ENCODE results near the gene PTH2.

Gene PTH2

DNA sequence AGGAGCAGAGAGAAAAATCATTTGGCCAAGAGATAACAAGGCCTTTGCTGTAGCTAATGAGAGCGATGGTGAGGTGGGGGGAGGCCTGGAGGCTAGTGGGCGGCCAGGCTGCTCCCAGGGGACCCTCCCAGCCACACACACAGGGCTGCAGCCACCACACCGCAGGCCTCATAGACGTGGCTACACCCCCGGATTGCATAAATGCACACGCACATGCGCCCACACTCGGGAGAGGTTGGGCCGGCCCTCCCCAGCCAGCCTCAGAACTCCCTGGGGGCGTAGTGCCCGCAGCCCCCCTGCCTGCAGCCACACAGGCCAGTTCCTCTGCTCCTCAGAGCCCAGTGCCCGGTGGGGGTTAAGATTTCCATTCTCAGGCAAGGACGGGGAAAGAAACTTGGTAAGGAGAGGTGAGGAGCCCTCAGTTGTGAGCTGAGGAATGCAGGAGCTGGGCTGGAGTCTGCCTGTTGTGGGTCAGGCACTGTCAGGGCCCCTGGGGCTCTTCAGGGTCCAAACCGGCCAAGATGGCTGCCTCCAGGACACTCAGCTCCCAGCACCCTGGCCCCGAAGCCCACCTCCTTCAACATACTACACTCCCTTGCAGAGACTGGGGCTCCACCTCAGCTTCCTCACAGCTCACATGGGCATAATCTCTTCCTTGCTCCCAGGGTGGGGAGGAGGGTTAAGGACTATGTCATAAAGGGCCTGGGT is 8.0 kb downstream of the PTH2 start:
- no peak for DNase-seq (ENCODE audit: low read depth in 1 of 2, low spot score in 1 of 2)

DNA sequence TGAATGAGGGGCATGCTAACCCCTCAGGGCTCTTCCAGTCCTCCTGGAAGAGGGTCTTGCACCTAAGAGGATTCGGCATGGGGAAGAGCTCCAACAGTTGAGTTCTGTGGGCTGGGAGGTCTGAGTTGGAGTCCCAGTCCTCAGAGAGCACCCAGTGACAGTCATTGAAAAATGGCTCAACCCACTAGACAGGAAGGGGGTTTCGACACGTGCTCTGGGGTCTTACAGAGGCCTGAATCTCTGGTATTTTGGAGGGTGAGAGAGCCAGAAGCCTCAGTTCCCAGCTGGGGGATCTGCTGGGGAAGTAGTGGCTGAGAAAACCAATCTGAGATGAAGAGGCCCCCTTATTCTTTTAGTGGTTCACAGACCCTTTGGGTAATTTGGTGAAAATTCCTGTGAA is 9.0 kb downstream of the PTH2 start:
- no peak for DNase-seq (ENCODE audit: low read depth in 1 of 2, low spot score in 1 of 2)

DNA sequence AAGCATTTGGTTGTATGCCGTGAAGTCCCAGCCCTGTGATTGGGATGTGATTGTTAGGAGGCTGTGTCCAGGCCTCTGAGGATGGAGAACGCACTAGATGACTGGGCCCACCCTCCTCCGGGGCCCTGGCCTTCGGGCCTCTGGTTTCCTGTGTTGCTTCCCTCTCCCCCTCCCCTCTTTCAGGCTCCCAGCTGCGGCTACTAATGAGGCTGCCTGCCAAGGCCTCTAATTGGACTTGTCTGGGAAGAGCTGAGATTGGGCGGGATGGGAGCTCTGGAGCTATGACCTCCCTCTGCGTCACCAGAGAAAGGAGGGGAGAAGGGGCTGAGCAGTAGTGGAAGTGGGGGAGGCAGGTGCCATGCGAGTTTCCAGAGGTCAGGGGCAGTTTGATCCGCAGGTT is 9.9 kb downstream of the PTH2 start:
- no peak for DNase-seq (ENCODE audit: low read depth in 1 of 2, low spot score in 1 of 2)

DNA sequence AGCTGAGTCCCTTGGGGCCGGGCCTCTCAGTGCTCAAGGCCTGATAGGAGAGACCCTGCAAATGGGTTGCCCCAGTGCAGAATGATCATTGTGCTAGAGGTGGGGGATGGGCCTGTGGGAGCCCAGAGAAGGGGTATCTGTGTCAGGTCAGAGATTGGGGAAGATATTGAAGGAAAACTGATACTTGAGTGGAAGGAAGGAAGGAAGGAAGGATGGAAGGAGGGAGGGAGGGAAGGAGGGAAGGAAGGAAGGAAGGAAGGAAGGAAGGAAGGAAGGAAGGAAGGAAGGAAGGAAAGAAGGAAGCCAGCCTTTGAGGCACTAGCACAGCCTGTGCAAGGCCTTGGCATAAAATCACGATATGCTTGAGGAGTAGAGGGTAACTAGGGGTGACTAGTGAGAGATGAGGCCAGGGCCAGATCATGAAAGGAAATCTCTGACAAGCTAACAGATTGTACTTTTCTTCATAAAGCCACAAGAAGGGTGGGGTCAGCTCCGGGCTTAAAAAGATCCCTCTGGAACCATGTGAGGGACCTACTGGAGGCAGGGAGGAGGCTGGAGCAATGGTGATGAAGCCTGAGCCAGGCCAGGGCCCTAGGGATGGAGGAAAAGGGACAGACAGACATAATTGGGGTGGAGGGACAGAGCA is 11.4 kb downstream of the PTH2 start:
- DNase-seq (ENCODE audit: low read depth in 1 of 2, low spot score in 1 of 2) = no peak

DNA sequence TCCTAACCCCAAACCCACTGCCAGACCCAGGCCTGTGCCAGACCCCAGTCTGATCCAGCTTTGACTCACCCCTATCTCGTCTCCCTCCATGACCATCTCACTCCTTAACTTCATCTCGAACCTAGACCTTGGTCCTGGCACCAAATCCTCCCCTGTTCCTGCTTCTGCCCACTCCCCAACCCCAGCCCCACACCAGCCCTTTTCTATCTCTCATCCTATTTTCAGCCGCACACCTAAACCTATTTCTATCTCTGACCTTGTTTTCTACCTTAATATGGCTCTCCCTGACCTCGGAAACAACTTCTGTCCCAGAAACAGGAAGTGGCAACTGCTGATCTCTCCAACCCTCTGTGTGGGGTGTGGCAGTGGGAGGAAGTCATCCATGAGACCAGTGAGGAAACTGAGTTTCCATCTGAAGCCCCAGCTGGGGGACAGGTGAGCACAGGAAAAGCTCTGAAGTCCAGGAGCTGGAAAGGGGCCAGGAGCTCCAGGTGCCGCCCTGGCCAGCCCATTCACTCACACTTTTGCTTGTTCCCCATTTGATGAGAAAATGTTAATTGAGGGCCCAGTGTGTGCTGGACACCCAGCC is 13.7 kb downstream of the PTH2 start:
- DNase-seq (ENCODE audit: low read depth in 1 of 2, low spot score in 1 of 2) = no peak

DNA sequence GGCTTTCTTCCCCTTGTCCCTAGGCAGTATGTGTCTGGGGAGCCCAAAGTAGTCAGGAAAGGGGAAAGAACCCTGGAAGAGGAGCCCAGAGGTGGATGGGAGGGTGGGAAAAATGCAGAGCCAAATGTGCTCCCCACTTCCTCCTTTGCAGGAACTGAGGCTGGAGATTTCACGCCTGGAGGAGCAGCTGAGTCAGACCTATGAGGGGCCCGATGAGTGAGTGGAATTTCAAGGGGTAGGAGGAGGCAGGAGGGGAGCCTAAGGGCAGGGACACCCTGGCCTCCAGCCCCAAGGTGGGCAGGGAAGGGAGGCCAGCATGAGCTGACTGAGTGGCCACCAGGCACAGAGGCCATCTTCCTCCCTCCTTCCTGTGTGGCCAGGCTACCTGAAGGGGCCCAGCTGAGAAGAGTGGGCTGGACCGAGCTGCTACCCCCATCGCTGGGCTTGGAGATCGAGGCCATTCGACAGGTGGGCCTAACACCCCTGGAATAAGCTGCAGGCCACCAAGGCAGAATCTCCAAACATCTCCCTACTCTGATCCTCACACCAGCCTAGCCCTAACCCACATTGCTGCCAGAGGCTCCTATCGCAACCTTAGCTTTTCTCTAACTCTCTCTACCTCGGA is 14.3 kb downstream of the PTH2 start:
- no peak for DNase-seq (ENCODE audit: low read depth in 1 of 2, low spot score in 1 of 2)

DNA sequence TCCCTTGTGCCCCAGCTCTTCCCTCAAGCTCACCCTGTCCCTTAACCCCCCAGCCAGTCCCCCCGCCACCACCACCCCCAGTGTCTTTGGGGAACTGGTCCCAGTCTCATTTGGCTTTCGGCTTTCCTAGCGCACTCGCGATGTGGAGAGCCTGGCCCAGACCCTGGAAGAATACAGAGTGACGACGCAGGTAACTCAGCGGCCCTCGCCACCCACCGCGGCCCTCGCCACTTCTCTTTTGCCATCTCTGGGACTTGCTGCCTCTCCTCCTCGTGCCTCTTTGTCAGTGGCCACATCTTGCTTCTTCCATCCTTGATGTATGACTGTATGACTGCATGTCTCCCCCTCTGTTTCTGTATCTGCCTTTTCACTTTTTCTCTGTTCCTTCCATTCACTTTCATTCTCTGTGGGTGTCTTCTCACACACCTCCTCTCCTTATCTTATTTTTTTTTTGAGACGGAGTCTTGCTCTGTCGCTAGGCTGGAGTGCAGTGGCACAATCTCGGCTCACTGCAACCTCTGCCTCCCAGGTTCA is 15.7 kb downstream of the PTH2 start:
- no peak for DNase-seq (ENCODE audit: low read depth in 1 of 2, low spot score in 1 of 2)

DNA sequence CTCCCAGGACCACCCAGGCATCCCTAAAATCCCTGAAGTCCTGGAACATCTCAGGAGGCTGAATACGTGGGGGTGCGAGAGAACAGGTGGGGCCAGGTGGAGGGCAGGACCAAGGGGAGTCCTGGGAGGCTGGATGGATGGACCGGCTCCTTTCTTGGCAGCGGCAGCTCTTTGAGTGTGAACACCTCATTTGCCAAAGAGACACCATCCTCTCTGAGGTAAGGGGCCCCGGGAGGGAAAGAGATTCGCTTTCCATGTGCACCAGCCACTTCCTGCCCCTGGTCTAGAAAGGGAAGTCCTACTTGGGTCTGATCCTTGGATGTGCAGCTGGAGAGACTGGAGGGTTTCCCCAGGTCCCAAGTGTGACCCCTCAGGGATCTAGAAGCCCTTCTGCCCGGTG is 16.2 kb downstream of the PTH2 start:
- no peak for DNase-seq (ENCODE audit: low read depth in 1 of 2, low spot score in 1 of 2)

DNA sequence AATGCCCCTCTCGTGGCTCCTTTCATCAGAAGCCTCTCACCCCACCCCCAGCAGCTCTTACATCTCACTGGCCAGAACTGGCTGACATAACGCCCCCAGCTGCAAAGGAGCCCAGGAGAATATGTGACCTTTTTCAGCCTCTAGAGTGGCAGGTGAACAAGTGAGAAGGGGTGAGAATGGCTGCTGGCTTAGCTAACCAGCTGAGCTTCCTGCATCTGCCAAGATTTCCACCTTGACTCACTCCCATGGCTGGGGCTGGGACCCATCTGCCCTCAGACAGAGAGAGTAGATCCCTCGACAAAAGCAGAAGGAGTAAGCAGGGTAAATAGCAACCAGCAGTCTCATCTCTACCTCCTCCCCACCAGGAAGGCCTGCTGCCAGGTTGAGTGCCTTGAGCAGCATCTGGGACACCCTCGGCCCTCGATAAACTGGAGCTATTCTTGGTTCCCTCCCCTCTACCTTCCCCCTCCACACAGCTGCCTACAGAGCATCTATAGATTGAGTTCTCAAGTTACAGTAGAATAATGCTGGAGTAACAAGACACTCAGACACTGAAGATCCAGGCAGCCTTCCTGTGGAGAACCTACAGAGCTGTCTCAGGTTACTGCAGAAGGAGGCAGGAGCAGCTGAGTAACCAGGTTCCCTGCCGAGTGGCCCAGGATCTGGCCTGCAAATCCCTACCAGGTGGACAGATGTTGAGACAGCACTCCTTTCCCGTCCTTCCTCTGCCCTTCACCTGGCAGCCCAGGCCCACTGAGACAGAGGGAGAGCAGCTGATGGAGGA is 19.6 kb downstream of the PTH2 start:
- no peak for DNase-seq (ENCODE audit: low read depth in 1 of 2, low spot score in 1 of 2)

DNA sequence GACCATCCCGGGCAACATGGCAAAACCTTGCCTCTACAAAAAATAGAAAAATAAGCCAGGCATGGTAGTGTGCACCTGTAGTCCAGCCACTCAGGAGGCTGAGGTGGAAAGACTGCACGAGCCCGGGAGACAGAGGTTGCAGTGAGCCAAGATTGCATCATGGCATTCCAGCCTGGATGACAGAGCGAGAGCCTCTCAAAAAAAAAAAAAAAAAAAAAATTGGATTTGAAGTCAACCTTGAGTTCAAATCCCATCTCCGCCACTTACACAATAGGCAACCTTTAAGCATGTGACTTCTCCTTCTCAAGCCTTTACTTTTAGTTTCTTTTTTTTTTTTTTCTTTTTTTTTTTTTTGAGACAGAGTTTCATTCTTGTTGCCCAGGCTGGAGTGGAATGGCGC is 23.2 kb downstream of the PTH2 start:
- no peak for DNase-seq (ENCODE audit: low read depth in 1 of 2, low spot score in 1 of 2)

DNA sequence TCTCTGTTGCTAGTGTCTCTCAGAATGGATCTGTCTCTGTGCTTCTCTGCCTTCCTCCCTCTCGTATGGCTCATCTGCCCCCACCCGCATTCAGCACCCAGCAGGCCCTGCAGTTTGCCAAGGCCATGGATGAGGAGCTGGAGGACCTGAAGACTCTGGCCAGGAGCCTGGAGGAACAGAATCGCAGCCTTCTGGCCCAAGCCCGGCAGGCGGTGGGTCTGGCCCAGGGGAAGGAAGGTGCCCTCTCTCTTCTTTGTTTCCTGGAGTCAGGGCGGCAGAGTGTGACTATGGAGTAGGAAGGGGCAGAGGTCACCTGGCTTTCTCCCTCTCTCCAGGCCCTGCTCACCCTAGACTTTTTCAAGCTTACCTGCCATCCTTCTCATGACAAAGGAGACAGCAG is 24.3 kb downstream of the PTH2 start:
- no peak for DNase-seq (ENCODE audit: low read depth in 1 of 2, low spot score in 1 of 2)

DNA sequence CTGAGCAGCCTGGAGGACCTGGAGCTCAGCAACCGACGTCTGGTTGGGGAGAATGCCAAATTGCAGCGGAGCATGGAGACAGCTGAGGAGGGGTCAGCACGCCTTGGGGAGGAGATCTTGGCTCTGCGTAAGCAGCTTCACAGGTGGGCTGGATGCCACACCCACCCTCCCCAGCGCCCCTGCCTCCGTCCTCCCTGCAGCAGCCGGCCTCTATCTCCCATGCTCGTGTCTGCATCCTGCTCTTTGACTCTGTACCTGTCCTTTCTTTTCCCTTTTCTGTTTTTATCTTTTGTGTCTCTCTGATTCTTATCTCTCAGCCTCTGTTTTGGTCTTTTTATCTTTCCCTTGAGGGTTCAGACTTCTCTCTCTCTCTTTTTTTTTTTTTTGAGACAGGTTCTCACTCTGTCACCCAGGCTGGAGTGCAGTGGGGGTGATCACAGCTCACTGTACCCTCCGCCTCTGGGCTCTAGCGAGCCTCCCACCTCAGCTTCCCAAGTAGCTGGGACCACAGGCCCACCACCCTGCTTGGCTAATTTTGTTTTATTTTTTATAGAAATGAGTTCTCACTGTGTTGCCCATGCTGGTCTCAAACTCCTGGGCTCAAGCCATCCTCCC is 25.1 kb downstream of the PTH2 start:
- DNase-seq (ENCODE audit: low read depth in 1 of 2, low spot score in 1 of 2) = no peak

DNA sequence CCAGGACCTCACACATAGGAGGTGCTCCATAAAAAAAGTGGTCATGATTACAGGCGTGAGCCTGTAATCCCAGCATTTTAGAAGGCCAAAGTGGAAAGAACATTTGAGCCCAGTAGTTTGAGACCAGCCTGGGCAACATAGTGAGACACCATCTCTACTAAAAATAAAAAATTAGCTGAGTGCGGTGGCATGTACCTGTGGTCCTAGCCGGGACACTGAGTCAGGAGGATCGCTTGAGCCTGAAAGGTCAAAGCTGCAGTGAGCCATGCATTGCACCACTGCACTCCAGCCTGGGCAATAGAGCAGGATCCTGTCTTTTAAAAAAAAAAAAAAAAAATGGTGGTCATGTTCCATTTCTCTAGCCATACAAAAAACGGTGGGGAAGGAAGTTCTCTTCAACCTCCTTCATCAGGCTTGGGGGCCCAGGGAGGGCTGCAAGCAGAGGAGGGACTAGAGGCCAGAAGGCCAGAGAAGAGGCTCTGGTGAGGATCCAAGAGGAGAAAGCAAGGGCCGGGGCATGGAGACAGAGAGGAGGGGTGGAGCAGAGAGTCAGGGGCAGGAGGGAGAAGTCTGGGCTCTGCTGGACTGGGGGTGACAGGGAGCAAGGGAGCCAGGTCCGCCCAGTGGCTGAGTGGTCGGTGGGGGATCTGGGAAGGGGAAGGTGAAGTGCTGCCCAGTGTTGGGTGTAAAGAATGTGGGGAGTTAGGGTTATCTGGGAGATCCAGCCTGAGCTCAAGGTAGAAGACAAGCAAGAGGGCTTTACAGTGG is 26.3 kb downstream of the PTH2 start:
- no peak for DNase-seq (ENCODE audit: low read depth in 1 of 2, low spot score in 1 of 2)

DNA sequence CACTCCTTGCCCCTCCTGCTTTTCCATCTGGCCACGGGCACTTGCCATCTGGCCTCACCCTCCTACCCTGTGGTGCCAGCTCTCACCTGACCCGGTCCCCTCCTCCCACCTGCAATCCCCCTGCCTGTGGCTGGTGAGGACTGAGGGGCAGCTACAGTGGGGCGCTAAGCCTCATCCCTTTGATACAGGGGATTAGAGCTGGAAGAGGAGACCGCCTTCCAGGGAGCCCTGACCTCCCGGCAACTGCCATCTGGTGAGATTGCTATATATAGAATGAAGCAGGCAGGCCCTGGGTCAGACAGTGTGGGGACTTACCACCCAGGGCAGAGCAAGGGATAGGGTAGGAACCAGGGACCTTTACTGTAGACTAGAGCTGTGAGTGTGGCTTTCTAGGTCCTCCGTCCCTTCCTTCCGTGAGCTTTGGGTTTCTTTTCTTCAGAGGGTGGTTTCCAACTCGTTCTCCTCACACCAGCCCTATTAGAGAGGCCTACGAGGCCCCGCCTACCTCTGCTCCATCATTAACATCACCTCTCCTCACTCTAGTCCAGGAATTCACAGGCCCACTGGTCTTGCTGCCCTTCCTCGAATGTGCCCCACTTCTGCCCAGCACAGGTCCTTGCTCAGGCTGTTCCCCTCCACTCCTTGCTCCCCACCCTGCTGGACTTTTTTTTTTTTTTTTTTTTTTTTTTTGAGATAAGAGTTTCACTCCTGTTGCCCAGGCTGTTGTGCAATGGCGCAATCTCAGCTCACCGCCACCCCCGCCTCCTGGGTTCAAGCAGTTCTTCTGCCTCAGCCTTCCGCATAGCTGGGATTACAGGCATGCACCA is 27.4 kb downstream of the PTH2 start:
- DNase-seq (ENCODE audit: low read depth in 1 of 2, low spot score in 1 of 2) = no peak

DNA sequence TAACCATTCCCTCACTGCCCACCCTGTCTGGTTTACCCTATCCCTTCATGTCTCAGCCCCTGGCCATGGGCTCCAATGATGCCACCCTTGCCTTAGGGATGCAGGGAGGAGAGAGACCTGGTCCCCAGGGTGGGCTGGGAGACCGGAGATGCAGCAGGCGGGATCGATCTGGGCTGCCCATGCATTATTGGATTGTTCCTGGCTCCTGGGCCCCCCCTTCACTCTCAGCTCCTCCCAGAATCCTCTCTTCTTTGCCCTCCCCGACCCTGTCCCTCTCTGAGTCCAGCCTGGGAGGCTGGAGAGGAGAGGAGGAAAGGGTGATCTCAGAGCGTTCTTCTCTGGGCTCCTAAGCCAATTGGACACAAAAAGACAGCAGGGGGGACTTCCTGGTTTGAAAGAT is 29.4 kb downstream of the PTH2 start:
- DNase-seq (ENCODE audit: low read depth in 1 of 2, low spot score in 1 of 2) = no peak

DNA sequence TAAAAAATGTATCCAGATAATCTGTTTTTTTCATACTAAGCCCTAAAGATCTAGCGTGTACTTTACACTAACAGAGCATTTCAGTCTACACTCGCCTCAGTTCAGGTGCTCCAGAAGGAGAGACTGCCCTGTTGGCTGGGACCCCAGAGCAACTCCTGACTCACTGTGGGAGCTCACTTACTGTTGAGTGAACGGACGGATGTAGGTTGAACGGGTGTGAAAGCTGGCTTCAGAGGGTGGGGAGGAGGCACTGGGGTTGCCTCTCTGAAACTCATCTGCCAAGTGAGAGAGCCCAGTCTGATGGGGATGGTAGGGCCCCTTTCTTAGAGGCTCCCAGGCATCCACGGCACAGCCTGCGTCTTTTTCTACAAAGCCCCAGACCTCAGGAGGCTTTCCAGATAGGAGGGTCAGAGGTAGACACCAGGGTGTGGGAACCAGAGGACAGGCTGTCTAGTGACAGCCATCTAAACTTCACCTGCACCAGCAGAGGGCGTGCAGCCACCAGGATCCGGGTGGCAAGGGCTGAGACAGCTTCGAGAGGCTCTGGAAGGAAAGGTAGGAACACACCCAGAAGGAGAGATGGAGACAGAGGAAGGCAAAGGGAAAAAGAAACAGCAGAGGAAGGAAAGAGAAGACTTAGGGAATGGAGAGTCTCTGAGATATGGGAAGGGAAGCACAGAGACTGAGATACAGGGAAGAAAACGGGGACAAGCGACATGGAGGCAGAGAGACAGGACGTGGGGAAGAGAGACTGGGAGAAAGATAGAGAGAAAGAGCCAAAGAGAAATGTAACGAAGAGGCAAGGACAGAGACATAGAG is 31.5 kb downstream of the PTH2 start:
- DNase-seq (ENCODE audit: low read depth in 1 of 2, low spot score in 1 of 2) = peak; percentile 61 to 64

DNA sequence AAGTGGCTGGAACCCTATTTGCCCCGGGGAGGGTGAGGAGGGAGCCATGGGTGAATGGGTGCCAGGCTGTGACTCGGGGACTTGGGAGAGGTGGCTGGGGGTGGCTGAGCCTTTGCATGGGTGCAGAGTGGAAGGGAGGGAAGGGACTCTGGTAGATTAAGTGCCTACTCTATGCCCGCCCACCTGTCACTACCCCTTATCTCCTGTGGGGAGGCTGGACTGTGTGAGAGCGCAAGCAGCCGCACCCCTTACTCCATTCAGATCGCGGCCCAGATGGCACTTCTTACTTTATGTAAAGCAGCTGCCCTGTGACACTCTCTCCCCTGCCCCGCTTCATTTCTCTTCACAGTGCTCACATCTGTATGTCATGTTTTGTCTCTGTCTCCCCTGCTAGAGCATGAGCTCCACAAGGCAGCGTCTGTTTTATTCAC is 32.3 kb downstream of the PTH2 start:
- no peak for DNase-seq (ENCODE audit: low read depth in 1 of 2, low spot score in 1 of 2)
